Measurements from ENCODE around the gene HIVEP3. TPM values are rescaled to one million over a fixed set of nuclear protein-coding genes. Genes with fewer than 3 reads are reported as not detected.

HIVEP3 gene
- total RNA-seq, 4 donors from 2014 or later, result 1.4 to 3.0 (median 2.3) TPM

DNA sequence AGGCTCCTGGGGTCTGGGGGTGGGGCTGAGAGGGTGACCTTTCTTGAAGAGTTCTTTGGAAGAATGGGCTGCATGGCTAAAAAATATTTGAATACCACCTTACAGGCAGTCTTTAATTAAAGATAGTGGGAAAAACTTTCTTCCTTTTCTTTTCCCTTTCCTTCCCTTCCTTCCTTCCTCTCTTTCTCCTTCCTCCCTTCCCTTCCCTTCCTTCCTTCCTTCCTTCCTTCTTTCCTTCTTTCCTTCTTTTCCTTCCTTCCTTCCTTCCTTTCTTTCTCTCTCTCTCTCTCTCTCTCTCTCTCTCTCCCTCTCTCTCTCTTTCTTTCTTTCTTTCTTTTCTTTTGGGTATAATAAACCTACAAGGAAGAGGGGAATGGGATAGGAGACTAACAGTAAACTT is 356.4 kb downstream of the HIVEP3 start:
- intact Hi-C loops (cut with DNase I), result no loop called here
- H3K4me3 ChIP-seq, result no peak overlapping the region
- no peak for DNase-seq (ENCODE audit: extremely low spot score)
- no peaks in the 10 kb centered on the region for H3K4me1 ChIP-seq
- no peaks in the 10 kb centered on the region for H3K36me3 ChIP-seq
- TF ChIP-seq POLR2A (IDR thresholded peaks at IDR 0.05; ENCODE audit: low read depth) (no peak), POLR2AphosphoS5 (IDR thresholded peaks at IDR 0.05) (no peak)
- TF ChIP-seq, protein P1, sequence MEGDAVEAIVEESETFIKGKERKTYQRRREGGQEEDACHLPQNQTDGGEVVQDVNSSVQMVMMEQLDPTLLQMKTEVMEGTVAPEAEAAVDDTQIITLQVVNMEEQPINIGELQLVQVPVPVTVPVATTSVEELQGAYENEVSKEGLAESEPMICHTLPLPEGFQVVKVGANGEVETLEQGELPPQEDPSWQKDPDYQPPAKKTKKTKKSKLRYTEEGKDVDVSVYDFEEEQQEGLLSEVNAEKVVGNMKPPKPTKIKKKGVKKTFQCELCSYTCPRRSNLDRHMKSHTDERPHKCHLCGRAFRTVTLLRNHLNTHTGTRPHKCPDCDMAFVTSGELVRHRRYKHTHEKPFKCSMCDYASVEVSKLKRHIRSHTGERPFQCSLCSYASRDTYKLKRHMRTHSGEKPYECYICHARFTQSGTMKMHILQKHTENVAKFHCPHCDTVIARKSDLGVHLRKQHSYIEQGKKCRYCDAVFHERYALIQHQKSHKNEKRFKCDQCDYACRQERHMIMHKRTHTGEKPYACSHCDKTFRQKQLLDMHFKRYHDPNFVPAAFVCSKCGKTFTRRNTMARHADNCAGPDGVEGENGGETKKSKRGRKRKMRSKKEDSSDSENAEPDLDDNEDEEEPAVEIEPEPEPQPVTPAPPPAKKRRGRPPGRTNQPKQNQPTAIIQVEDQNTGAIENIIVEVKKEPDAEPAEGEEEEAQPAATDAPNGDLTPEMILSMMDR (IDR thresholded peaks at IDR 0.05), result no peak
- H3K27ac ChIP-seq (replicated peaks in 1 of 4), result no peak overlapping the region
- H3K27me3 ChIP-seq, result no peaks in the 10 kb centered on the region
- H3K9me3 ChIP-seq, result no peaks in the 10 kb centered on the region

DNA sequence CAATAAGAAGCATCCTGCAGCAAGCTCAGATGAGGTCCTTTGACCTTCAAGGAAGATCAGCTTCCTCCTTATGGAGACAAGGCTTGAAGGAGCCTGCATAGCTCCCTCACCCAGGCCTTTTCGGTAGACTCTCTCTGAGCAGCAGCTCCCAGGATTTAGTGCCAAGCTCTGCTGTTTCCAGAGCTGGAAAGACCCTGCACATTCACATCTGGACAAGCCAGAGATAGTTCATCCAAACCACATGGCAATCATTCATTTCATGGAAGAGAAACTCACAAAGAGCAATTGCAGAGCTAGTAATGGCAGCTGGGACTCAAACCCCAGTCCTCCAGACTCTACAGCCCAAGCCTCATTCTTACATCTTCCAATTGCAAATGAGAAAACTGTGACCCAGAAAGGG is 357.8 kb downstream of the HIVEP3 start:
- Histone ChIP-seq H3K36me3 (no peaks in the 10 kb centered on the region), H3K27ac (replicated peaks in 1 of 4) (no peak overlapping the region), H3K4me1 (no peaks in the 10 kb centered on the region), H3K9me3 (no peaks in the 10 kb centered on the region), H3K27me3 (no peaks in the 10 kb centered on the region), H3K4me3 (no peak overlapping the region)
- no peak for DNase-seq (ENCODE audit: extremely low spot score)
- intact Hi-C loops (cut with DNase I), result no loop called here
- 100% methylated on average over 1 of the region's 1 CpG for whole genome bisulfite sequencing
- no peak for TF ChIP-seq EP300 (IDR thresholded peaks at IDR 0.05)
- TF ChIP-seq POLR2AphosphoS5 (IDR thresholded peaks at IDR 0.05), result no peak
- TF ChIP-seq, protein P1 (IDR thresholded peaks at IDR 0.05), result no peak
- TF ChIP-seq POLR2A (IDR thresholded peaks at IDR 0.05; ENCODE audit: low read depth), result no peak

DNA sequence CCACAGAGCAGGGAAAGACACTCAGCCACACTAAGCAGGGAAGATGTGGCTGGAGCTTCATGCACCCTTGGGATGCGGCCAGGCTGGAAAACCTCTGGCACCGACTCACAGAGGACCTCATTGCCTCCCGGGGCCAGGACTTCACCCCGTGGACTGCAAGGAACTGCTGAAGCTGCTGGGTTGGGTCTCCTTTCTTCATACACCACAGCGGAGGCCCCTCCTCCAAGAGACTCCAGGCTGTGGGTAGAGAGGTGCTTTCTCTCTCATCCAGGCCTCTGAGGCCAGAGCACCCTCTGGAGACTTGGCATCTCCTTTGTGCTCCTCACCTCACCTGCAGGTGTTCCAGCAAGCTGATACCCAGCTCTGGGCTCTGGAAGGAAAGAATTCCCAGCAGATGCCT is 358.2 kb downstream of the HIVEP3 start:
- H3K27me3 ChIP-seq, result no peaks in the 10 kb centered on the region
- TF ChIP-seq, protein P1 (IDR thresholded peaks at IDR 0.05), result no peak
- no peak for TF ChIP-seq EP300 (IDR thresholded peaks at IDR 0.05)
- no peak for TF ChIP-seq POLR2A (IDR thresholded peaks at IDR 0.05; ENCODE audit: low read depth)
- no peak for TF ChIP-seq POLR2AphosphoS5 (IDR thresholded peaks at IDR 0.05)
- intact Hi-C loops (cut with DNase I), result no loop called here
- DNase-seq (ENCODE audit: extremely low spot score), result no peak
- no peak overlapping the region for H3K4me3 ChIP-seq
- no peaks in the 10 kb centered on the region for H3K9me3 ChIP-seq
- WGBS, result 93% methylated on average over 3 of the region's 5 CpGs
- H3K4me1 ChIP-seq, result no peaks in the 10 kb centered on the region
- no peaks in the 10 kb centered on the region for H3K36me3 ChIP-seq
- no peak overlapping the region for H3K27ac ChIP-seq (replicated peaks in 1 of 4)

DNA sequence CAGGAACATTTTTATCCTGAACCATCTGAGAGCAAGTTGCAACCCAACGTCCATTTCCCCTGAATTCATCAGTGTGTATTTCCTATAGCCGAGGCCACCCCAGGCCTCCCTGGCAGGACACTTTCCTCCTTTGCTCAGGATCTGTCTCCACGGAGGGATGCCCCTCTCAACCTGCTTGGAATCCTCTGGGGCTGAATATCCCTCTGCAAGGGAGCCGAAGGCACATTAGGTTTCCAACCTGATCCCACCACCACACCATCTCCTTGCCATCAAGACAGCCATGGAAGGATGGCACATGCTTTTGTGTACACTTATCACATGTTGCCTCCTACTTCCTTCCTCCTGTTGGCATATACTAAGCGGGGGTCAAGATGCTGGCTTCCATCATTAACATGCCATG is 359.4 kb downstream of the HIVEP3 start:
- intact Hi-C loops (cut with DNase I), result no loop called here
- TF ChIP-seq POLR2A (IDR thresholded peaks at IDR 0.05; ENCODE audit: low read depth) (no peak), POLR2AphosphoS5 (IDR thresholded peaks at IDR 0.05) (no peak), EP300 (IDR thresholded peaks at IDR 0.05) (no peak)
- TF ChIP-seq, protein P1 (IDR thresholded peaks at IDR 0.05), result no peak
- WGBS, result 68% methylated on average over 5 of the region's 5 CpGs

DNA sequence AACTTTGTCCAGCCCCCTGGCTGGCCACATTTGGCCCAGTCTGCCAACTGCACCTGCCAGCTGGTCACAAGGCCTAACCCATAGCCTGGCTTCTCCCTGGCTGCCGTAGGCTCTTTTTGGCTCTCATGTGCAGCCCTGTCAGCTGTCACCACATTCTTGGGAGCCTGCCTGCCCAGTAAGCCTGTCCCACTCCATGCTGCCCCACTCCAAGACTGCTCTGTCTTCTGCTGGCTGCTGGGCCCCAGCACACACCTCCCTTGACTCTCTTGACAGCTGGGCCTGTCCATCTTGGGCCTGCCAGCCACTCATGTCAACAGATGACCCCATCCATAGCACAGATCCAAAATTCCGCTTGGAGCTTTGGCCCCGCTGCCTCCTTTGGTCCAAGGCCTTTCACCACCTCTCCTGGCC is 360.0 kb downstream of the HIVEP3 start:
- no peak overlapping the region for H3K4me3 ChIP-seq
- H3K36me3 ChIP-seq, result no peaks in the 10 kb centered on the region
- H3K27ac ChIP-seq (replicated peaks in 1 of 4), result no peak overlapping the region
- intact Hi-C loops (cut with DNase I), result no loop called here
- no peaks in the 10 kb centered on the region for H3K27me3 ChIP-seq
- no peak for TF ChIP-seq POLR2AphosphoS5 (IDR thresholded peaks at IDR 0.05)
- H3K4me1 ChIP-seq, result no peaks in the 10 kb centered on the region
- 81% methylated on average over 3 of the region's 3 CpGs for WGBS
- DNase-seq (ENCODE audit: extremely low spot score), result no peak
- no peaks in the 10 kb centered on the region for H3K9me3 ChIP-seq

More for the DNA sequence above, 359.4 kb downstream of the HIVEP3 start:
- Histone ChIP-seq H3K4me1 (no peaks in the 10 kb centered on the region), H3K4me3 (no peak overlapping the region), H3K9me3 (no peaks in the 10 kb centered on the region), H3K36me3 (no peaks in the 10 kb centered on the region), H3K27ac (replicated peaks in 1 of 4) (no peak overlapping the region), H3K27me3 (no peaks in the 10 kb centered on the region)
- DNase-seq (ENCODE audit: extremely low spot score), result no peak
